Immature natural killer cell (primary cell): Measurements from ENCODE around the gene WHRN. TPM values are rescaled to one million over a fixed set of nuclear protein-coding genes. Genes with fewer than 3 reads are reported as not detected.

Experiments
- DNase-seq, 3 donors: peaks; one replicate each; pipeline ENCODE4 v3.0.0; 2022; ENCODE audit warnings: mixed read lengths in 1 of 3
- H3K27ac Mint-ChIP-seq, 6 donors: one replicate each; pipeline ENCODE4 v1.8.0; 2020; ENCODE audit warnings: mixed read lengths in 6 of 6, mild to moderate bottlenecking in 5 of 6, inconsistent platforms in 4 of 6, moderate library complexity in 3 of 6
- H3K27me3 Mint-ChIP-seq, 3 donors: one replicate each; pipeline ENCODE4 v1.8.0; 2020 to 2021; ENCODE audit warnings: low read depth in 3 of 3, mild to moderate bottlenecking in 3 of 3, mixed read lengths in 3 of 3, moderate library complexity in 3 of 3, inconsistent platforms in 1 of 3
- H3K36me3 Mint-ChIP-seq, 3 donors: one replicate each; pipeline ENCODE4 v1.8.0; 2020; ENCODE audit warnings: mixed read lengths in 3 of 3, inconsistent platforms in 2 of 3, mild to moderate bottlenecking in 2 of 3
- H3K4me1 Mint-ChIP-seq, 2 donors: one replicate each; pipeline ENCODE4 v1.8.0; 2020; ENCODE audit warnings: inconsistent platforms in 2 of 2, mild to moderate bottlenecking in 2 of 2, mixed read lengths in 2 of 2, moderate library complexity in 1 of 2
- H3K4me3 Mint-ChIP-seq, 5 donors: one replicate each; pipeline ENCODE4 v1.8.0; 2020; ENCODE audit warnings: mild to moderate bottlenecking in 5 of 5, mixed read lengths in 5 of 5, inconsistent platforms in 3 of 5, moderate library complexity in 3 of 5
- H3K9me3 Mint-ChIP-seq, 6 donors: one replicate each; pipeline ENCODE4 v1.8.0; 2020; ENCODE audit warnings: mild to moderate bottlenecking in 6 of 6, mixed read lengths in 6 of 6, inconsistent platforms in 4 of 6, moderate library complexity in 3 of 6
- polyA plus RNA-seq, 3 donors: library from polyadenylated mRNA; unstranded; fragments of 300-500 nt; fragmentation: Illumina TruSeq; gene quantifications; one replicate each; pipeline ENCODE4 v1.2.3, GENCODE V29; 2021

The WHRN gene
- polyA plus RNA-seq, 3 donors from 2014 or later = 0.22 to 1.4 (median 1.0) TPM

- Mint-ChIP-seq H3K27me3 (peaks cover 2 to 4% (median 4%) of the 10 kb centered on the region in 3 donors), H3K4me3 (no peak overlapping the region), H3K27ac (no peak overlapping the region), H3K9me3 (no peaks in the 10 kb centered on the region), H3K4me1 (no peaks in the 10 kb centered on the region), H3K36me3 (peaks cover 0 to 8% (median 0%) of the 10 kb centered on the region in 3 donors)
- no peak for DNase-seq
Measured at GRCh38 chr9:114469091-114469853, 36.0 kb downstream of the WHRN start.

- Mint-ChIP-seq H3K4me3 (no peak overlapping the region), H3K9me3 (no peaks in the 10 kb centered on the region), H3K27me3 (peaks cover 0 to 5% (median 4%) of the 10 kb centered on the region in 3 donors), H3K27ac (no peak overlapping the region), H3K4me1 (no peaks in the 10 kb centered on the region), H3K36me3 (peaks cover 0 to 8% (median 0%) of the 10 kb centered on the region in 3 donors)
- DNase-seq = no peak
Measured at GRCh38 chr9:114467910-114468309, 37.4 kb downstream of the WHRN start.

- Mint-ChIP-seq H3K27me3 (peaks cover 0 to 5% (median 4%) of the 10 kb centered on the region in 3 donors), H3K9me3 (no peaks in the 10 kb centered on the region), H3K36me3 (peaks cover 0 to 5% (median 0%) of the 10 kb centered on the region in 3 donors), H3K27ac (no peak overlapping the region), H3K4me3 (no peak overlapping the region), H3K4me1 (no peaks in the 10 kb centered on the region)
- DNase-seq = no peak
Measured at GRCh38 chr9:114467226-114467750, 38.0 kb downstream of the WHRN start.

GRCh38 chr9:114465906-114466900, 39.1 kb downstream of the WHRN start:
- Mint-ChIP-seq H3K9me3 (no peaks in the 10 kb centered on the region), H3K4me3 (no peak overlapping the region), H3K4me1 (no peaks in the 10 kb centered on the region), H3K27me3 (peaks cover 0 to 7% (median 4%) of the 10 kb centered on the region in 3 donors), H3K36me3 (peaks cover 0 to 3% (median 0%) of the 10 kb centered on the region in 3 donors), H3K27ac (no peak overlapping the region)
- DNase-seq = no peak

- Mint-ChIP-seq H3K36me3 (peaks cover 0 to 3% (median 0%) of the 10 kb centered on the region in 3 donors), H3K4me1 (no peaks in the 10 kb centered on the region), H3K27me3 (peaks cover 0 to 7% (median 4%) of the 10 kb centered on the region in 3 donors), H3K4me3 (no peak overlapping the region), H3K9me3 (no peaks in the 10 kb centered on the region), H3K27ac (no peak overlapping the region)
- no peak for DNase-seq
Measured at GRCh38 chr9:114465417-114465816, 39.9 kb downstream of the WHRN start.

- Mint-ChIP-seq H3K9me3 (no peaks in the 10 kb centered on the region), H3K4me1 (no peaks in the 10 kb centered on the region), H3K36me3 (no peaks in the 10 kb centered on the region), H3K27ac (no peak overlapping the region), H3K27me3 (peaks cover 0 to 7% (median 4%) of the 10 kb centered on the region in 3 donors), H3K4me3 (no peak overlapping the region)
- DNase-seq = no peak
Measured at GRCh38 chr9:114464281-114465051, 40.8 kb downstream of the WHRN start.

- H3K27ac Mint-ChIP-seq = no peak overlapping the region
- no peaks in the 10 kb centered on the region for H3K4me1 Mint-ChIP-seq
- no peaks in the 10 kb centered on the region for H3K36me3 Mint-ChIP-seq
- H3K9me3 Mint-ChIP-seq = no peaks in the 10 kb centered on the region
- no peak for DNase-seq
- H3K4me3 Mint-ChIP-seq = no peak overlapping the region
- peaks cover 0 to 6% (median 4%) of the 10 kb centered on the region in 3 donors for H3K27me3 Mint-ChIP-seq
Measured at GRCh38 chr9:114462791-114463190, 42.5 kb downstream of the WHRN start.

- Mint-ChIP-seq H3K4me3 (no peak overlapping the region), H3K27ac (no peak overlapping the region), H3K36me3 (no peaks in the 10 kb centered on the region), H3K4me1 (no peaks in the 10 kb centered on the region), H3K27me3 (peaks cover 0 to 4% (median 4%) of the 10 kb centered on the region in 3 donors), H3K9me3 (no peaks in the 10 kb centered on the region)
- no peak for DNase-seq
Measured at GRCh38 chr9:114461468-114461867, 43.8 kb downstream of the WHRN start.

- no peaks in the 10 kb centered on the region for H3K4me1 Mint-ChIP-seq
- H3K9me3 Mint-ChIP-seq = no peaks in the 10 kb centered on the region
- H3K4me3 Mint-ChIP-seq = no peak overlapping the region
- no peak for DNase-seq
- no peak overlapping the region for H3K27ac Mint-ChIP-seq
- H3K27me3 Mint-ChIP-seq = peaks cover 0 to 4% (median 4%) of the 10 kb centered on the region in 3 donors
- no peaks in the 10 kb centered on the region for H3K36me3 Mint-ChIP-seq
Measured at GRCh38 chr9:114460513-114461199, 44.6 kb downstream of the WHRN start.

- Mint-ChIP-seq H3K36me3 (no peaks in the 10 kb centered on the region), H3K4me3 (no peak overlapping the region), H3K27me3 (peaks cover 0 to 8% (median 0%) of the 10 kb centered on the region in 3 donors), H3K4me1 (no peaks in the 10 kb centered on the region), H3K9me3 (no peaks in the 10 kb centered on the region), H3K27ac (no peak overlapping the region)
- DNase-seq = no peak
Measured at GRCh38 chr9:114459464-114459863, 45.8 kb downstream of the WHRN start.

GRCh38 chr9:114456929-114457328, 48.3 kb downstream of the WHRN start:
- Mint-ChIP-seq H3K4me3 (no peak overlapping the region), H3K36me3 (no peaks in the 10 kb centered on the region)
- DNase-seq = no peak

GRCh38 chr9:114454652-114455051, 50.6 kb downstream of the WHRN start:
- no peak for DNase-seq
- H3K4me3 Mint-ChIP-seq = no peak overlapping the region
- no peaks in the 10 kb centered on the region for H3K9me3 Mint-ChIP-seq
- no peaks in the 10 kb centered on the region for H3K36me3 Mint-ChIP-seq
- peaks cover 2 to 6% (median 3%) of the 10 kb centered on the region in 3 donors for H3K27me3 Mint-ChIP-seq
- peaks cover 25 to 28% of the 10 kb centered on the region in 2 donors for H3K4me1 Mint-ChIP-seq
- H3K27ac Mint-ChIP-seq = no peak overlapping the region

More at GRCh38 chr9:114456929-114457328, 48.3 kb downstream of the WHRN start:
- H3K4me1 Mint-ChIP-seq = peaks cover 13 to 14% of the 10 kb centered on the region in 2 donors
- H3K27me3 Mint-ChIP-seq = peaks cover 0 to 7% (median 3%) of the 10 kb centered on the region in 3 donors
- H3K27ac Mint-ChIP-seq = no peak overlapping the region
- no peaks in the 10 kb centered on the region for H3K9me3 Mint-ChIP-seq
